Measurements from ENCODE around the gene TMEM17. TPM values are rescaled to one million over a fixed set of nuclear protein-coding genes. Genes with fewer than 3 reads are reported as not detected.

TMEM17 gene
- total RNA-seq, 1 donor from 2014 or later = 1.8 TPM

- Mint-ChIP-seq H3K9me3 (no peaks in the 10 kb centered on the region), H3K36me3 (no peaks in the 10 kb centered on the region), H3K4me1 (peaks cover 48% of the 10 kb centered on the region), H3K27ac (peak overlapping the region; percentile 0), H3K27me3 (ENCODE audit: insufficient read depth, low read depth) (peaks cover 5% of the 10 kb centered on the region), H3K4me3 (no peak overlapping the region)
- Histone ChIP-seq H4K20me1 (ENCODE audit: low read depth) (no peaks in the 10 kb centered on the region), H2AFZ (replicated peaks) (peak overlapping the region; percentile 59), H3K4me3 (no peak overlapping the region), H3K36me3 (no peaks in the 10 kb centered on the region), H3K9me3 (ENCODE audit: low read depth) (no peaks in the 10 kb centered on the region), H3K27ac (no peak overlapping the region), H3K4me2 (peak overlapping the region; percentile 19), H3K27me3 (no peaks in the 10 kb centered on the region), H3K4me1 (peaks cover 49% of the 10 kb centered on the region), H3K79me2 (ENCODE audit: low read depth) (no peaks in the 10 kb centered on the region), H3F3A (ENCODE audit: low read depth) (peaks cover 29% of the 10 kb centered on the region), H3K9ac (no peak overlapping the region)
- DNase-seq (ENCODE audit: low spot score) = no peak
- TF ChIP-seq EZH2 (IDR thresholded peaks at IDR 0.05) (no peak), CTCF (IDR thresholded peaks at IDR 0.05) (no peak), EZH2phosphoT487 (IDR thresholded peaks at IDR 0.05) (no peak)
These were observed 41.6 kb downstream of the TMEM17 start for GRCh38 chr2:62464221-62465007.

GRCh38 chr2:62462211-62462610 is 43.8 kb downstream of the TMEM17 start:
- no peaks in the 10 kb centered on the region for H3K9me3 ChIP-seq (ENCODE audit: low read depth)
- H3K79me2 ChIP-seq (ENCODE audit: low read depth) = no peaks in the 10 kb centered on the region
- H3K27me3 ChIP-seq = no peaks in the 10 kb centered on the region
- TF ChIP-seq EZH2 (IDR thresholded peaks at IDR 0.05) (no peak), EZH2phosphoT487 (IDR thresholded peaks at IDR 0.05) (no peak), CTCF (IDR thresholded peaks at IDR 0.05) (no peak)
- H3K4me1 ChIP-seq = peaks cover 52% of the 10 kb centered on the region
- Mint-ChIP-seq H3K27ac (peak overlapping the region; percentile 68), H3K9me3 (no peaks in the 10 kb centered on the region), H3K4me3 (no peak overlapping the region), H3K36me3 (no peaks in the 10 kb centered on the region), H3K4me1 (peaks cover 66% of the 10 kb centered on the region), H3K27me3 (ENCODE audit: insufficient read depth, low read depth) (peaks cover 5% of the 10 kb centered on the region)
- no peaks in the 10 kb centered on the region for H4K20me1 ChIP-seq (ENCODE audit: low read depth)
- DNase-seq (ENCODE audit: low spot score) = no peak
- peaks cover 33% of the 10 kb centered on the region for H3F3A ChIP-seq (ENCODE audit: low read depth)
- H3K27ac ChIP-seq = no peak overlapping the region
- H3K36me3 ChIP-seq = no peaks in the 10 kb centered on the region
- no peak overlapping the region for H3K9ac ChIP-seq
- no peak overlapping the region for H3K4me3 ChIP-seq
- no peak overlapping the region for H3K4me2 ChIP-seq
- H2AFZ ChIP-seq (replicated peaks) = no peak overlapping the region

- peaks cover 31% of the 10 kb centered on the region for H3F3A ChIP-seq (ENCODE audit: low read depth)
- H3K9ac ChIP-seq = no peak overlapping the region
- H3K4me3 ChIP-seq = no peak overlapping the region
- peaks cover 5% of the 10 kb centered on the region for H3K27me3 Mint-ChIP-seq (ENCODE audit: insufficient read depth, low read depth)
- no peaks in the 10 kb centered on the region for H3K9me3 Mint-ChIP-seq
- no peaks in the 10 kb centered on the region for H4K20me1 ChIP-seq (ENCODE audit: low read depth)
- peaks cover 51% of the 10 kb centered on the region for H3K4me1 ChIP-seq
- H2AFZ ChIP-seq (replicated peaks) = no peak overlapping the region
- no peak overlapping the region for H3K27ac ChIP-seq
- H3K36me3 ChIP-seq = no peaks in the 10 kb centered on the region
- DNase-seq (ENCODE audit: low spot score) = no peak
- no peaks in the 10 kb centered on the region for H3K36me3 Mint-ChIP-seq
- no peak overlapping the region for H3K4me2 ChIP-seq
- H3K27me3 ChIP-seq = no peaks in the 10 kb centered on the region
- no peaks in the 10 kb centered on the region for H3K79me2 ChIP-seq (ENCODE audit: low read depth)
- no peaks in the 10 kb centered on the region for H3K9me3 ChIP-seq (ENCODE audit: low read depth)
- peaks cover 67% of the 10 kb centered on the region for H3K4me1 Mint-ChIP-seq
- TF ChIP-seq CTCF (IDR thresholded peaks at IDR 0.05) (no peak), EZH2phosphoT487 (IDR thresholded peaks at IDR 0.05) (no peak), EZH2 (IDR thresholded peaks at IDR 0.05) (no peak)
- H3K4me3 Mint-ChIP-seq = no peak overlapping the region
- H3K27ac Mint-ChIP-seq = peak overlapping the region; percentile 68
These were observed 44.3 kb downstream of the TMEM17 start for GRCh38 chr2:62461707-62462106.

All from neural progenitor cell (in vitro differentiated cells).